ENCODE data around the gene RNU7-1. TPM values are rescaled to one million over a fixed set of nuclear protein-coding genes. Genes with fewer than 3 reads are reported as not detected.
A peak's percentile ranks its signal among the peaks of the same experiment; 100 is the strongest.
"Not testable (repeated sequence)": the region's sequence is repeated elsewhere in the genome, so short reads cannot be mapped to it uniquely, and the experiment has no call there.

RNU7-1 gene
- not detected for polyA plus RNA-seq (ENCODE audit: insufficient read length)
- long read RNA-seq, donor 1, partial matches to known transcripts: 0 of 4 reads
- long read RNA-seq, donor 1, other reads (novel, unspliced or antisense): 0 of 4 reads
- long read RNA-seq, donor 2, transcript RNU7-1-201 (1 exons, 63 nt): major isoform, 5 of 5 reads
- long read RNA-seq, donor 2, partial matches to known transcripts: 0 of 5 reads
- long read RNA-seq, donor 2, other reads (novel, unspliced or antisense): 0 of 5 reads
- long read RNA-seq, donor 3, partial matches to known transcripts: 0 of 3 reads
- long read RNA-seq, donor 3, other reads (novel, unspliced or antisense): 0 of 3 reads
- long read RNA-seq, donor 4, partial matches to known transcripts: 0 of 1 reads
- long read RNA-seq, donor 4, other reads (novel, unspliced or antisense): 0 of 1 reads
- long read RNA-seq, donor 5, transcript RNU7-1-201 (1 exons, 63 nt): major isoform, 6 of 6 reads
- long read RNA-seq, donor 5, partial matches to known transcripts: 0 of 6 reads
- long read RNA-seq, donor 5, other reads (novel, unspliced or antisense): 0 of 6 reads
- long read RNA-seq, donor 6, partial matches to known transcripts: 0 of 4 reads
- long read RNA-seq, donor 6, other reads (novel, unspliced or antisense): 0 of 4 reads
- long read RNA-seq, donor 7, partial matches to known transcripts: 0 of 2 reads
- long read RNA-seq, donor 7, other reads (novel, unspliced or antisense): 0 of 2 reads
- long read RNA-seq, donor 8: 0 reads

- DNase-seq: peak; percentile 88
Observed at GRCh38 chr12:6943722-6944380, at the start of gene RNU7-1, which contains the start of gene C12orf57. RNU7-1 (plus strand) TSS chr12:6943816. C12orf57 (plus strand) TSS chr12:6944022; CDS start chr12:6944122, 100 bp downstream.

DNA sequence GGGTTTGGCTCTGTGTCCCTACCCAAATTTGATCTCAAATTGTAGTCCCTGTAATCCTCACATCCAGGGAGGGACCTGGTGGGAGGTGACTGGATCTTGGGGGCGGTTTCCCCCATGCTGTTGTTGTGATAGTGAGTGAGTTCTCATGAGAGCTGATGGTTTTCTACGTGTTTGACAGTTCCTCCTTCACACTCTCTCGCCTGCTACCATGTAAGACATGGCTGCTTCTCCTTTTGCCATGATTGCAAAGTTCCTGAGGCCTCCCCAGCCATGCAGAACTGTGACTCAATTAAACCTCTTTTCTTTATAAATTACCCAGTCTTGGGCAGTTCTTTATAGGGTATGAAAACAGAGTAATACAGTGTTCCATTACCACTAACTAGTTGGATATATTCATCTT, 49.3 kb upstream of the RNU7-1 start:
- no peak for DNase-seq

- no peak for DNase-seq
Observed at GRCh38 chr12:6896846-6897435, 46.7 kb upstream of the RNU7-1 start.

DNA sequence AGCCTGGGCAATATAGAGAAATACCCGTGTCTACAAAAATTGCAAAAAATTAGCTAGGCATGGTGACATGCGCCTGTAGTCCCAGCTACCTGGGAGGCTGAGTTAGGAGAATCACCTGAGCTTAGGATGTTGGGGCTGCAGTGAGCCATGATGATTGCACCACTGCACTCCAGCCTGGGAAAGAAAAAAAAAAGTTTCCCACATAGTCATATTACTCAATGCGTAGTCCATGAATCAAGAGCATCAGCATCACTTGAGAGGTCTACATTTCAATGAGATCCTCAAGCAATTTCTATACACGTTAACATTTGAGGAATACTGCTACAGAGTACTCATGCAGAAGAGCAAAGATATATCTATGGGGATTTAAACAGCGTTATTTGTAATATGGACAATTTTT, 44.2 kb upstream of the RNU7-1 start:
- no peak for DNase-seq

GRCh38 chr12:6899837-6900519, 43.6 kb upstream of the RNU7-1 start:
- no peak for DNase-seq

DNA sequence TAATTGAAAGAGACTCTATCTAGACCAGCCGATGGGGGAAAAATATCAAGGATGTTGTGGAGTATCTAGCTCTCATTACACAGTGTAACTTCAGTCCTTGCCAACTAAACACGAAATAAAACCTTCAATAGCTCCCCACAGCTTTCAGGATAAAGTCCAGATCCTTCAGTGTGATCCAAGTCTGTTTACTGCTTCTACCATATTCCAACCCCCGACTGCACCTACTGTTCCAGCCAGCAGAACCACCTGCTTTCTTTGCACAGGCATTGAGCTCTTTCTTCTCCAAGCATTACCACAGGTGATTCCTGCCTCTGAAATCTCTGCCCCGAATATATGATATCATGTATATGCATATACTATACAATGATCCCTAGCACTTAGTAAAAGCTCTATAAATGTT, 41.2 kb upstream of the RNU7-1 start:
- DNase-seq: no peak

DNA sequence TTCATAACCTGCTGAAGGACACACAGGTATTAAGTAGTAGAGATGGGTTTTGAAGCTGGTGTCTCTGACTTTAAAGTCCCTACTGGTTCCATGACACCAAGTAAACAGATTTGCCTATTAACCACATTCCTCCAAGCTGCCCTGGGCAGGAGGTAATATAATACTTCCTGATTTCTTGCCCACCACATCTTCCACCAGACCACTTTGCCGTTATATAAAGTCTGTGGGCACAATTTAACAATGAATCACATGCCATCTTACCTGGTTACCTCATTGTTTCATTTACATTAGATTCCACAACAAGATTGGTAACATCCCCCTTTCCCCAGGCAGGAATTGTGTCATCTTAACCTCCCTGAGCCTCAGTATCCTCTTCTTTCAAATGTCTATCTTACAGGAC, 39.9 kb upstream of the RNU7-1 start:
- DNase-seq: no peak

DNA sequence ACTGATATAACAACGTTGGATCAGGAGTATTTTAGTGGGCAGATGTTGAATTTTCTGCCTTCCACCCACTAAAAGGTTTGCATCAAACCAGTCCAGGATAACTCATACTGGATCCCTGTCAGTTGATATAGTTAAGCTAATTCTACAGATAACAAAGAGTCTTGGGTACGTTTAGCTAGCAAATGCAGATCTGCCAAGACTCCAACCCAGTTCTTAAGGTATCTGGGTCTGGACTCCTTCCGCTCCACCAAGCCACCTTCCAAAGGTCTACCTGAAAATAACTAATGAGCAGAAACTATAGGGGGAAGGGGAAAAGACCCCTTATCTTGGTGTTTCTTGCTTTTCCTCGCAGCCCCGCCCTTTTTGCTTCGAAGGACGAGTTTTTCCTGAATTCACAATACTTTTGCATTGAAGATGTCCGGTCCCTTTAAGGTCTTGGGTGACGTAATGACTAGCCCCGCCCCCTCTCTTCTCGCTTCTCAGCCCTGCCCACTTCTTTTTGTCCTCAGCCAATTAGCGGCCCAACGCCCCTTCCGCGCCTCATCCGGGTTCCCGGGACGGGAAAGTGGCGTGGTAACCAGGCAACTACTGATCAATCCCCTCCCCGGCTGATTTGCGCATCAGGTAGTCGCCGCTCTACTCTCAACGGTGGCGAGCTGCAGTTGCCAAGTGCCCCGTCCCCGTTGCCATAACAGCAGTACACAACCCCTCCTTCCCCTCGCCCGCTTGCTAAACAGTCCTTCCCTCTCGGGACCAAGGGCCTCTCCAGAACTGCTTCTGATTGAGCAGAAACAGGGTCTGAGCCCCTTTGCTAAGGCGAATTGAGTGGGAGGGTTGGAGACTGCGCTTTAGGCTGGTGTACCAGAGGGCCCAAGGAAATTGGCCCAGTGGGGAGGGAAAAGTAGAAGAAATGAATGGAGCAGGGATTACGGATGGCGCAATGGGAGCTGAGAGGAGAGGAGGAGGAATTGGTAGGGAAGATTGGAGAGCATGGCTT, 39.0 kb upstream of the RNU7-1 start, which contains the start of gene LRRC23:
TSS of gene LRRC23 (plus strand) at position 543 of the 997 bp plus-strand sequence. CDS start 812 bp downstream, outside the sequence.
- peak; percentile 98 for DNase-seq

GRCh38 chr12:6905414-6906040, 38.1 kb upstream of the RNU7-1 start:
- DNase-seq: no peak

GRCh38 chr12:6908141-6908540, 35.5 kb upstream of the RNU7-1 start:
- DNase-seq: not testable (repeated sequence)

- DNase-seq: no peak
Observed at GRCh38 chr12:6909421-6910145, 34.0 kb upstream of the RNU7-1 start.

GRCh38 chr12:6912164-6912935, 31.3 kb upstream of the RNU7-1 start:
- DNase-seq: no peak

- DNase-seq: peak; percentile 43
Observed at GRCh38 chr12:6914246-6914946, 29.2 kb upstream of the RNU7-1 start, which contains the start of gene ENO2. ENO2 (plus strand) TSS chr12:6914580; CDS start chr12:6915833, 1,253 bp downstream.

DNA sequence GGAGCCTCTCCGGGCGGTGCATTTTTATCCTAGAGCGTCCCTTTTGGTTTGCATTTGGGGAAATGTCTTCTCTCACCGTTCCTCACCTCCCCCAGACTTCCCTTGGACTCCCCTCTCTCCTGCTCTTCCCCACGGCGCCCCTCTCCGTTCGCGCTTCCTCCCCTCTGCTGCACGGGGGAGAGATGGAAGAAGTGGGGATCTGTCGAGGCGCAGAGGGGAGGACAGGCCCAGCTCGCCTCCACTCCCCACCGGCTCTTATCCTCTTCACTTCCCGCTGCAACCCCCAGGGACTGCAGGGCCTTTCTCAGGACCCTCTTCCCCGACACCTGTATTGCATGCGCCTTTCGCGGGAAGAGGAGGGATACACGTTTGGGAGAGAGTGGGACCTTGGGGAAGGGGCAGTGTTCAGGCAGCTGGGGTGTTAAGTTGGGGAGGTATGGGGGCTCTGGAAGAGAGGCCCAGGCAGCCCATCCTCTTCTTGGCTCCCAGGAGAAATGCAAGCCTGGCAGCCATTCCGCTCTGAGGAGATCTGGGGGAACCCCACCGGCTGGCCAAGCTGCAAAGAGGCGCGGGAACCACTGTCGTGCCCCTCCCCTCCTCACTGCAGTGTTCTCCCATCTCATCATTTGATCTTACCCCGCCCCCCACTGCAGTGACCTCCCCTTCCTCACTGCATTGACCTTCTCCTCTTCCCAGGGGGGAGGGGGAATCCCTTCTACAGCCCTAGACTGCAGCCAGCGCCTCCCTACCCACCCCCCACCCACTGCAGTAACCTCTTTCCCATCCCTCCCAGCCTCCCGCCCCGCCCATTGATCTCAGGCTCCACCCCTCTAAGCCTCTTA, 28.4 kb upstream of the RNU7-1 start:
- no peak for DNase-seq

- DNase-seq: no peak
Observed at GRCh38 chr12:6915789-6916285, 27.8 kb upstream of the RNU7-1 start.

Measured in left kidney (tissue), 8 donors.